H4 (cell line): ENCODE results near the gene E2F3. TPM values are rescaled to one million over a fixed set of nuclear protein-coding genes. Genes with fewer than 3 reads are reported as not detected.
A peak's percentile ranks its signal among the peaks of the same experiment; 100 is the strongest.
"Not testable (repeated sequence)": the region's sequence is repeated elsewhere in the genome, so short reads cannot be mapped to it uniquely, and the experiment has no call there.

ENCODE experiments used
- DNase-seq: peaks from one replicate; pipeline ENCODE4 v3.0.0-alpha.2; 2015; ENCODE audit warnings: low spot score
- total RNA-seq: library from RNA; depleted of rRNA; stranded (reverse); fragments of >200 nt; shearing (Covaris generic); gene quantifications from 2 replicates; pipeline ENCODE4 v1.2.3, GENCODE V29; 2014

E2F3 gene
- total RNA-seq, 1 experiment from 2014 or later: 7.9 TPM

- no peak for DNase-seq
These were observed 32.2 kb downstream of the E2F3 start for GRCh38 chr6:20433929-20434328.

DNA sequence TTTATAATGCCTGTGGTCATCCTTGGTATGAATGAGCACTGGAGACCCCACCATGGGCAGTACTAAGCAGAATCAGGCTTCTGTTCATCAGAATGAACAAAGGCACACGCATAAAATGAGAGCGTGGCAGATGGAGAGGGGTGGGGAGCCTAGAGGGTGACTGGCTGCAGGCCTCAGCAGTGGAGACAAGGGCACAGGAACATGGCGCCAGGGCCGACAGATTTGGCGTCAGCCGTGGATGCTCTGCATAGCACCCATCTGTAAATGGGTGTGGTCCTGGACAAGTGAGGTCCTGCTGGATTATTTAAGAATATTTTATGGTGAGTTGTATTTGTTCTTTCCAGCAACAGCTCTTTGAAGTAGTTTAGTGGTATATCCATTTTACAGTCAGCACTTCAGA lies 33.1 kb downstream of the E2F3 start:
- no peak for DNase-seq

GRCh38 chr6:20436719-20437118 lies 35.0 kb downstream of the E2F3 start:
- DNase-seq: no peak

DNA sequence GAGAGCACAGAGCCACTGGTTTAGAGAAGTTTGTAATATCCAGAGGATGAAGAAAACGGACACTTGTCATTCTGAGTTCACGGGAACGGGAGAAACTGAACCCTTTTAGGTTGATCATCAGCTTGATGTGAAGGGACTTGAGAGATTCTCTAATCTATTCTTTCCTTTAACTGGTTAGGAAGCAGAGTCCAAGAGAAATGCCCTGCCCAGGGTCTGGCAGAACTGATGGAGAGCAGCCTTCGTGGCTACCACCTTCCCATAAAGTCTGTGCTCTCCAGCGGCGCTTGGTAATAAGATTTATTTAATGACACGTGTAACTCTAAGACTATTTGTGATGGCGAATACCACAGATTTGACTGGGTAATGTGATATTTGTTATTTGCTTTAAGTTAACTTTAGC lies 36.0 kb downstream of the E2F3 start:
- DNase-seq: no peak

GRCh38 chr6:20438462-20439070 lies 36.9 kb downstream of the E2F3 start:
- DNase-seq: no peak

- DNase-seq: no peak
These were observed 37.9 kb downstream of the E2F3 start for GRCh38 chr6:20439558-20439957.

DNA sequence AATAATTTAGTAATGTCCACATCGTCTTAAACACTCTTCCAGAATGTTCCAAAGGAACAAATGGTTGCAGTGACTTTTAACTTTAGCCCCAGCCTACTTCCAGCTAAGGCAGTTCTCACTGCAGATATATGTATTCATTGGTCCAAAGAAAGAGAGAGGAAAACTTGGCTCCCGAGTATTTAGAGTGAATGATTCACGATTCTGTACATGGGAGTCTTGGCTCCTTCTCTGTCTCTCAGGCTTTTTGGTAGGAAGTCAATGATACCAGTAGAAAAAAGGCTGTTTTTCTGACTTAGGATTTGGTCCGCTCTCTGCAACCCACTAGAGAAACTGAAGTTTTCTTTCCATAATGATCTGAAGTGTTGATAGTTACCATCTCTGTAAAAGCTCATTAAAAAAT lies 38.6 kb downstream of the E2F3 start:
- DNase-seq: no peak

DNA sequence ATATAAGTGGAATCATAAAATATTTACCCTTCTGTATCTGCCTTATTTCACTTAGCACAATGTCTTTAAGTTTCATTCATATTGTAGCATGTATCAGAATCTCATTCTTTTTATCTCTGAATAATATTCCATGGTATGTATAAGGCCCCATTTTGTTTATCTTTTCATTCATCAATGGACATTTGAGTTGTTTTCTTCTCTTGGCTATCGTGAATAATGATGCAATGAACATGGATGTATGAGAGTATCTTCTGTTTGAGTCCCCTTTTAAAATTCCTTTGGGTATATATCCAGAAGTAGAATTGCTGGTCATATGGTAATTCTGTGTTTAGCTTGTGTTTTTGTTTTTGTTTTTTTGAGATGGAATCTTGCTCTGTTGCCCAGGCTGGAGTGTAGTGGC lies 39.6 kb downstream of the E2F3 start:
- DNase-seq: no peak

- DNase-seq: no peak
These were observed 40.2 kb downstream of the E2F3 start for GRCh38 chr6:20441921-20442320.

DNA sequence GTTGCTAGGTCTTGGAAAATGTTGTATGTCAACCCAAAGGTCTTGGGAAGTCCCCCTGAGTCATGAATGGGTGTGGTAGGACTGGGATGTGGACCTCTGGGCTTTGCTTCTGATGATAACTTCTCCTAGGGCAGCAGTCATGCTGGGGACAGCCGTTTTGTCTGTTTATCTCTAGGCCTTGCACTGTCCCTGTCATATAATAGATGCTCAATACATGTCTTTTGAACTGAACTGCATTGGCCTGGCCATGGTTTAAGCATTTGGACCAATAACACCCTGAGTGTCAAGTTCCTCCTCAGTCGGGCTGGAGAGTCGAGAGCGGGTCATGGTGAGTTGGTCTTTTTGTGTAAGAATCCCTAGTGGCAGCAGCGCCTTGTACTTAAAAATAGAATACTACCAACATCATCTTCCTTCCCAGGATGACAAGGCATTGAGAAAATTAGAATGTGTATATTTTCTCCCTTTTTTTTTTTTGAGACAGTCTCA lies 43.1 kb downstream of the E2F3 start:
- DNase-seq: no peak

DNA sequence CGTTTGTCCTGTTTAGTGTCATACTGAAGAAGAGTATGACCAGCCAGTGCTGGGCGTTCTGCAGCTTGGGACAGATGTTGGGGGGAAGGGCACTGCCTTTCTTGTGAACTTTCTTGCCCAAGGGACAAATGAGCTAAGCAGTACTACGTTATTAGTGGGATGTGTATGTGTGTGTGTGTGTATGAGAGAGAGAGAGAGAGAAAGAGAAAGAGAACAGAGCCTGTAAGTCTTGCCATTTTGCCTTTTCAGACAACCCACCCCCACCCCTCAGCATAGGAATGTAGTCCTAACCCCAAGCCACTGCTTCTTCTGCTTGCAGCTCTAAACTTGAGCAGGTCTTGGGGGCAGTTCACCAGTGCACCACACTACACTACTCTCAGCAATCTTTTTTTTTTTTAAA lies 45.5 kb downstream of the E2F3 start:
- DNase-seq: no peak

DNA sequence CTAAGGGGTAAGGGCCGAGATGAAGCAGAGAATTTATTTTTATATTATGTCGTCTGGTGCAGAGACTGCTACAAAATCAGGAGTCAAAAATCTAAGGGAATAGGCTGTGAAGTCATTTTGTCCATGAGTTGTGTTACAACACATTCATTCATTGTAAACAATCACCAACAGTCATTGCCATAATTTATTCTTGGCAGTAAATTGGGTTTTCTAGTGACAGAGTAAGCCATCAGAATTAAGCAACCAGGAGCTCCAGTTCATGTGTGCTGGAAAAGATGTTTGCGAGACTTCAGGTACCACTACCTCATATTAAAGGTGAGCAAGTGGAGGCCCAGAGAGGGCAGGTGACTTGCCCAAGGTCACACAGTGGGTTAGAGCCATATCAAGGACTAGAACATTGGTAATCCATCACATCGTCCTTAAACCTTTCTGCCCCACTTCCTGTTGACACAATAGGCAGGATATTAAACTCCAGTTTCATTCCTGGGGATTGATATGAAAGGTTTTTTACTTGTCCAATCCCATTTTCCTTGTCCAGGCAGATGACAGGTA lies 46.0 kb downstream of the E2F3 start:
- no peak for DNase-seq

DNA sequence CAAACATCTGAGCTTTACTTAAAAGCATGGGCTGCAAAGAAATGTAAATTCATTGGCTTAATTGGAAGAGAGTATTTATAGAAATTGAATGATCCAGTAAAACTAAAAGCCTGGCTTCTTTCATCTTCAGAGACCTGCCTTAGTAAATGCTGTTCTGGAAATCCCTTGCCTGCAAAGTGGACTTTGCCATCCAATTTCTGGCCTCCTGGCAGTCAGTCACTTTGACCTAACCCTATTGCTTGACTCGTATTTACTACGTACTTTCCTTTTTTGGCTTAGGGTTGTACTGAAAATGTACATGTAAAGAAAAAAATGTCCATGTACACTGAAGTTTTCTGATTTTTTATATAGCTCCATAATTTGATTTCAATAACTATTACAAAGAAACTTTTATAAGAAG lies 47.1 kb downstream of the E2F3 start:
- no peak for DNase-seq

DNA sequence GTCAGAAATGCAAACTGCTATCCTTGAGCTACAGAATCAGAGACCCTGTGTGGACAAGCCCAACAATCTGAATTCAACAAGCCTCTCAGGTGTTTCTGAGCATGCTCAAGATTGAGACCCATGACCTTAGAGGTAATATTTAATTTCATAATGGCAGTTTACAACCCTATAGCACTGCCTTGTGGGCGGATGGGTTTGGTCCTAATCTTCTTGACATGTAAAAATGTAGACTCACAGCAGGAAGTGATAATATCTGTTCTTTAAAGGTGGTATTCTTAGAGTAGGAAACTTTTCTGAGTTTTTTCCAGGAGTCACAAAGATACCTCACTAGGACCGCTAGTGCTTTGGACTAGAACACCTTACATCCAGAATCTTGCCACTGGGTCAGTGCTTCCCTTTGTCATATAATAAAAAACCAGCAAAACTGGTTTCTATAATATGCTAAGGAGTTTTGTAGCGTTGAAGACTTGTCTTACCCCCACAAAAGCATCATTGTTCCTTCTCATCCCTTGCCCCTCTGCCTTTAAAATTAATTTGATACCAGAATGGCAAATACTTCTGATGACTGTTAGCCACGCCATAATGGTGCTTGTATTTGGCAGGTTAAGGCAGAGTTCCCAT lies 52.6 kb downstream of the E2F3 start:
- no peak for DNase-seq

DNA sequence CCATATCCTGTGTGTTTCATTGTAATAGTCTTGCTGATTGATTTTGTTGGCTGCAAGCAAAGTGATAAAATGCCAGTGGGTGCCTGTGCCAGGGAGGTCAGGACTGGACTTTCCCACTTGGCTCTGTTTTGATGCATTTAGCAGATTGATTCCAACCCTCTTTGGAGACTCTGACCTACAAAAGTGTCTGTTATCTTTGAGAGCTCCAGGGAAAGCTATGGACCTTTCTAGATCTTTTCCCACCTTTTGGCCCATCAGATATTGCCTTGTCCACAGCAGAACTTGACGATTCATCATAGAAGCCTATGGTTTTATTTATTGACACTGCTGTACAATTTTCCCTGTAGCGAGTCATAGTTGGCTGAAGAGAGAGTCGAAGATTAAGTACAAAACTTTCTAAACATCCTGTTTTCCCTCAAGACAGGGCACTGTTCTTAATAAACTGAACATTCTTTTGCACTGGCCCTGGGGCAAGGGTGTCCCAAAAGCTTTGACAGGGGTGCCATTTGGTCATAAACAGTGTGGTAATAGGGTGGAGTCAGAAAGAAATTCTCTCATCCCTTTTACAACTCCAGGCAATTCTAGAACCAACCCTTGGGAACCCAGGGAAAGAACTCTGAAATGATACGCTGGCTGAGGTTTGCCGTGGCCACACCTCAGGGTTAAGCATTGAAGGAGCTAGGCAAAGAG lies 53.7 kb downstream of the E2F3 start:
- peak; percentile 20 for DNase-seq

DNA sequence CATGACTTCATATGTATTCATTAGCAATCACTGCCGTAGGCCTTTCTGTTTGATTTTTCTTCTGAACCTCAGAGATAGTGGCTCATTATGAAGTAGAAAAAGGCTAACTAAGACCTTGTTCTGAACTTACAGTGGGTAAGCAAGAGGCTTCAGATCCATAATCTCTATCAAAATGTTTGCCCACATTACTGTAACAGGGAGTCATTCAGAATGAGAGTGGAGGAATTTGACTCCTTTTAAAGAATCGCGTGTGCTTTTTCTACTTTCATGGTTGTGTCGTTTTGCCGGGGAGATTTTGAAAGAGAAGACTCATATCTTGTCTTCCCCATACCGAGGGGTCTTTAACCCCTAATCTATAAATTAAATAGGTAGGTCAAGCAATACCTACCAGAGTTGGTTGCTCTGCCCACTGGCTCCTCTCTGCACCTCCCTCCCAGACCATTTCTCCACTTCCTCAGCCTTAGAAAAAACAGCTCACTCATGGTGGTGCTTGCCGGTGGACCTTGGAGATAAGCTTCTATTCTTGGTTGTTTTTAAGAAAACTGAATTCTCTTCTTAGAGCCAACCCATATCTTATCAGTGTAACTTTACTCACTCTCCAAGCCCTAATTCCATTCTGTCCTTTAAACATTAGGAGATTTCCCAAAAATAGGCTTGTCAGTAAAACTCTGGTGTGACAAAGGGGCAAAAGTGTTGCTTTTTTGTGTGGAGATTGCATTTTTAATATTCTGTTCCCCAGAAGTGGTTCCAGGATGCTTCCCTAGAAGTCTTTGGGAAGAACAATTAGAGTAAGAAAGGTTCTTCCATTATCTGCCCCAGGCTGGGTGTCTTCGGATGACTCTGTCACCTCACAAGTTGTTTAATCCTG lies 56.6 kb downstream of the E2F3 start:
- DNase-seq: no peak

DNA sequence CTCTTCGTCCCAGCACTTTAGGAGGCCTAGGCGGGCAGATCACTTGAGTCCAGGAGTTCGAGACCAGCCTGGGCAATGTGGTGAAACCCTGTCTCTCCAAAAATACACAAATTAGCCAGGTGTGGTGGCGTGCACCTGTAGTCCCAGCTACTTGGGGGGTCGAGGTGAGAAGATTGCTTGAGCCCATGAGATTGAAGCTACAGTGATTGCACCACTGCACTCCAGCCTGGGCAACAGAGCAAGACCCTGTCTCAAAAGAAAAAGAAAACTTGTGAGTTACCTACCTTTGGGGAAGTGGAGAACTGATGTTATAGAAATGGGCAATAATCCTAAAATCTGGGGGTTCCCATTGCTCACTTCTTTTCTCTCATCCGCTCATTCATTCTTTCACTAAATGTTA lies 58.0 kb downstream of the E2F3 start:
- DNase-seq: no peak

DNA sequence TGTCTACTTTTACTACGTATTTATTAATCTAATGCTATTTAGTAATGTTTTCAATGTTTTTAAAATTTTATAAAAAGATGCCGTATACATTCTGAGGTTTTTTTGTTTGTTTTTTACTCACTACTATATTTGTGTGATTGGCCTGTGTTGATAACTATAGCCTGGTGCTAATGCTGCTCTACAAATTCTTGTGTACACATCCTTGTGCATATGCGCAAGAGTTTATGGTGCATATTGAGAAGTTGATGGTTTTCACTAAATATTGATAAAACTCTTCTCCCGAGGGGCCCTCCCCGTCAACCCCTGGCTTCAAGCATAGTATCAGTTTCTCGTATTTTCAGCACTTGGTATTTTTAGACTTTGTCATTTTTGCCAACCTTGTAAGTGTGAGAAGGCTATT lies 59.9 kb downstream of the E2F3 start:
- DNase-seq: no peak

- no peak for DNase-seq
These were observed 61.7 kb downstream of the E2F3 start for GRCh38 chr6:20463396-20463795.

- DNase-seq: no peak
These were observed 62.4 kb downstream of the E2F3 start for GRCh38 chr6:20464041-20464440.

- no peak for DNase-seq
These were observed 63.2 kb downstream of the E2F3 start for GRCh38 chr6:20464847-20465246.

- not testable (repeated sequence) for DNase-seq
These were observed 63.9 kb downstream of the E2F3 start for GRCh38 chr6:20465616-20466015.
